WERI-Rb-1 (cell line): ENCODE data around the gene HYAL1.

Experiments used
- DNase-seq: peaks from one replicate; pipeline ENCODE4 v3.0.0-alpha.2; 2020
- H3K27ac ChIP-seq: fragments of 250-450 bp; sonication (Bioruptor Pico); 2 replicates; pipeline ENCODE4 v1.5.1; 2020; ENCODE audit warnings: mild to moderate bottlenecking, moderate library complexity
- H3K27me3 ChIP-seq: fragments of 250-450 bp; sonication (Bioruptor Pico); 2 replicates; pipeline ENCODE4 v1.5.1; 2021; ENCODE audit warnings: mild to moderate bottlenecking, low read depth, moderate library complexity; ENCODE audit not compliant: insufficient read depth, severe bottlenecking
- H3K36me3 ChIP-seq: fragments of 250-450 bp; sonication (Bioruptor Pico); 2 replicates; pipeline ENCODE4 v1.5.1; 2020; ENCODE audit warnings: mild to moderate bottlenecking, moderate library complexity
- H3K4me3 ChIP-seq: 2 replicates; pipeline ENCODE4 v1.5.1; 2011; ENCODE audit warnings: low read depth, mild to moderate bottlenecking, control low read depth, low read length
- H3K9me3 ChIP-seq: fragments of 250-450 bp; sonication (Bioruptor Pico); 2 replicates; pipeline ENCODE4 v1.5.1; 2021; ENCODE audit warnings: mild to moderate bottlenecking, moderate library complexity; ENCODE audit not compliant: severe bottlenecking
- TF ChIP-seq, protein P1 (sequence below): IDR thresholded peaks from 2 replicates; pipeline ENCODE4 v1.5.1; 2011; ENCODE audit warnings: low read depth, mild to moderate bottlenecking, control low read depth, inconsistent platforms, low read length

HYAL1 gene

DNA sequence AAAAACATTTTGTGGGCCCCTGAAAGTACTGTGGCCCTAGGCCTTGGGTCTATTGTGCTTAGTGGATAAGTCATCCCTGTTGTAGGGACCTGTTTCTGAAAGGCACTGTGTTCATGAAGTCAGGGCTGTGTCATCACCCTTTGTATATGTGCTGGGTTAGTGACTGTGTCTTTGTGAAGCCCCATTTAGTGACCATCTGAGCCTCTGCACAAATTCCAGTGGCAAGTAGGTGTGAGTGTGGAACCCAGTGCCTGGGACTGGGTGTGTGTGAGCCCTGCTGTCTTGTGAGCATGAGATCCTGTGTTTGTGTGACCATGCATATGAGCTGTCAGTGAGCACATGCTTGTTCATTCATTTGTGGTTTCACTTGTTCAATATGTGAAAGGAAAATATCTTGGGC is 1.2 kb upstream of the HYAL1 start:
- peaks cover 16% of the 10 kb centered on the region for H3K9me3 ChIP-seq
- TF ChIP-seq, protein P1, sequence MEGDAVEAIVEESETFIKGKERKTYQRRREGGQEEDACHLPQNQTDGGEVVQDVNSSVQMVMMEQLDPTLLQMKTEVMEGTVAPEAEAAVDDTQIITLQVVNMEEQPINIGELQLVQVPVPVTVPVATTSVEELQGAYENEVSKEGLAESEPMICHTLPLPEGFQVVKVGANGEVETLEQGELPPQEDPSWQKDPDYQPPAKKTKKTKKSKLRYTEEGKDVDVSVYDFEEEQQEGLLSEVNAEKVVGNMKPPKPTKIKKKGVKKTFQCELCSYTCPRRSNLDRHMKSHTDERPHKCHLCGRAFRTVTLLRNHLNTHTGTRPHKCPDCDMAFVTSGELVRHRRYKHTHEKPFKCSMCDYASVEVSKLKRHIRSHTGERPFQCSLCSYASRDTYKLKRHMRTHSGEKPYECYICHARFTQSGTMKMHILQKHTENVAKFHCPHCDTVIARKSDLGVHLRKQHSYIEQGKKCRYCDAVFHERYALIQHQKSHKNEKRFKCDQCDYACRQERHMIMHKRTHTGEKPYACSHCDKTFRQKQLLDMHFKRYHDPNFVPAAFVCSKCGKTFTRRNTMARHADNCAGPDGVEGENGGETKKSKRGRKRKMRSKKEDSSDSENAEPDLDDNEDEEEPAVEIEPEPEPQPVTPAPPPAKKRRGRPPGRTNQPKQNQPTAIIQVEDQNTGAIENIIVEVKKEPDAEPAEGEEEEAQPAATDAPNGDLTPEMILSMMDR: no peak
- H3K27ac ChIP-seq: no peak overlapping the region
- peaks cover 3% of the 10 kb centered on the region for H3K36me3 ChIP-seq
- H3K27me3 ChIP-seq: no peaks in the 10 kb centered on the region
- H3K4me3 ChIP-seq: no peak overlapping the region
- DNase-seq: no peak

DNA sequence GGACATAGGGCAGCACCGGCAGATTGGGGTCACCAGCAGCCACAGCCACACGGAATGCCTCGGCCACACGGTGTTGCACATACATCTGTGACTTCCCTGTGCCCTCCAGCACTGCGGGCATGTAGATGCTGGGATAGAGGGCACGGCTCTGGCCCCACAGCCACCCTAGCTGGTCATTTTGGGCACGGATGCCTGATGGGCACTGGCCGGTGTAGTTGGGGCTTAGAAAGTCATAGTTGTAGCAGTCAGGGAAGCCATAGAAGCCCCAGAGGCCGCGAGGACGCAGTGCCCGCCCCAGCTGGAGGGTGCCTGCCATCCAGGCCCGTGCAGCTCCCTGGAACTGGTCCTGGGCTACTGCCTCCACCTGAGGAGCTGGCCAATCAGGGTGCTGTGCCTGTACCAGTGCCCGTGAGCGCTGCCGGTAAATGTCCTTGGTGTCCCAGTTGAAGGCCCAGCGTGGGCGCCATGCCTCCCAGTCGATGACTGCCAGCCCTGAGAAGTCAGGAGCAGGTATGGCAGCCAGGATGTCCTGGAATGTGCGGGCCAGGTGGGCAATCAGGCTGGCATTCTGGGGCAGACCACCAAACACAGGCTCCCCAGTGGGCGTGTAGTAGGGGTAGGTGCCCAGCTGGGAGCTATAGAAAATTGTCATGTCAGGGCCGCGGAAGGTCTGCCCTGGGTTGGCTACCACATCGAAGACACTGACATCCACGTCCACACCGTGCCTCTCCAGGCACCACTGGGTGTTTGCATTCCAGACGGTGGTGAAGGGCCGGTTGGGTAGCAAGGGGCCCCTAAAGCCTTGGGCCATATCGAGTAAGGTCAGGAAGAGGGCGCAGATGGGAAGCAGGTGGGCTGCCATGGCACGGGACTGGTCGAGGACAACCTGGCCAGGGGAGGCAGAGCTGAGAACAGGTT is 1.0 kb downstream of the HYAL1 start:
- H3K9me3 ChIP-seq: peaks cover 3% of the 10 kb centered on the region
- H3K4me3 ChIP-seq: 0 out of 2 replicates have a peak overlapping the region, but pooled peaks have one; percentile 35
- TF ChIP-seq, protein P1: no peak
- no peaks in the 10 kb centered on the region for H3K27me3 ChIP-seq
- no peak for DNase-seq
- H3K27ac ChIP-seq: peak overlapping the region; percentile 80
- no peaks in the 10 kb centered on the region for H3K36me3 ChIP-seq

DNA sequence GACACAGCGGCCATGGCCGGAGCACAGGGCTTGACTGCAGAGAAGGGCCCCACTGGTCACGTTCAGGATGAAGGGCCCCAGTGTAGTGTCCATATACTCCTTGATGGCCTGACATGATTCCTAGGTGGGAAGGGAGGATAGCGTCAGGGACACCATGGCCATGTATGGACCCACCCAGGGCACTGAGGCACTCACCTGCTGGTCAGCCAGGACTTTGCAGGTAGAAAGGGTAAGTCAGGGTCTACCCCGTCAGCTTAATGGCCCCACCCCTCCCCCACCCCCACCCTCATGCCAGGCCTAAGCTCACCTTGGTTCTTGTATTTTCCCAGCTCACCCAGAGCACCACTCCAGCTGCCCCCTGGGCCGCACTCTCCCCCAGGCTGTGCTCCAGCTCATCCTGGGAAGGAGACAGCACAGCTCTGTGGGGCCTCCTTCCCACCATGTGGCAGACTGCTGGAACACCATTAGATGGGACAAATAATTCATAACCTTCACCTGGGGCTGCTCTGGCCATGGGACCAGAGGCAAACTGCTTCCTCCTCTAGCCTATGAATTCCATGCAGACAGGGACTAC is 2.6 kb downstream of the HYAL1 start:
- H3K4me3 ChIP-seq: no peak overlapping the region
- no peaks in the 10 kb centered on the region for H3K36me3 ChIP-seq
- no peak overlapping the region for H3K27ac ChIP-seq
- TF ChIP-seq, protein P1: no peak
- H3K9me3 ChIP-seq: no peaks in the 10 kb centered on the region
- no peaks in the 10 kb centered on the region for H3K27me3 ChIP-seq
- DNase-seq: no peak

DNA sequence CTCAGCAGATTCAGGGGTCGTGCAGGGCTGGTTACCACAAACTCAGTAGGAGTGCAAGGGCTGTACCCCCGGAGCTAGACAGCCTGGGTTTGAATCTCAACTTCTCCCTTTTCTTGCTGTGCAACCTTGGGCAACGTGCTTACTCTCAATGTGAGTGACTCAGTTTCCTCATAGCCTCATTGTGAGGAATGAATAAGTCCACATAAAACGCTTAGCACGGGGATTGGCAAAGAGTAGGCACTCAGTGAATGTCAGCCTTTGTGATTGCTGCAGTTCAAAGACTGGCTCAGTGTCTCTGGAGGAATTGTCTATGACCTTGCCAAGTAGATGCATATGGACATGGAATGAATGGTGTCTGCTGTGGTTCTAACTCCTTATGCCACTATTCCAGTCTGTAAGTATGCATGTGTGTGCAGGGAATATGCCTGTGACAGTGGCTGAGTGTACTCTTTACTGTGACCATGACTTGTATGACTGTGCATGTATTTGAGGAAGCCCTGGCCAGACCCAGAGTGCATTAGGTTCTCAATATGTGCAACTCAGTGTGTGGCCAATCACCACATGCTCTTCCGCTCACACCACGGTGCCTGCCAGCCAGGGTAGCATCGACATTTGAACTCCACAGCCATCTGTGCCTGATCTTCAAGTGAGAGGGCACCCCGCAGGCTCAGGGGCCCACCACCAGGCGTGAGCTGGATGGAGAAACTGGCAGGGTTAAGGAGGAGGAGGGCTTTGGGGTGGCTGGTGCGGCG is 3.3 kb downstream of the HYAL1 start:
- TF ChIP-seq, protein P1: no peak
- no peaks in the 10 kb centered on the region for H3K27me3 ChIP-seq
- no peak for DNase-seq

DNA sequence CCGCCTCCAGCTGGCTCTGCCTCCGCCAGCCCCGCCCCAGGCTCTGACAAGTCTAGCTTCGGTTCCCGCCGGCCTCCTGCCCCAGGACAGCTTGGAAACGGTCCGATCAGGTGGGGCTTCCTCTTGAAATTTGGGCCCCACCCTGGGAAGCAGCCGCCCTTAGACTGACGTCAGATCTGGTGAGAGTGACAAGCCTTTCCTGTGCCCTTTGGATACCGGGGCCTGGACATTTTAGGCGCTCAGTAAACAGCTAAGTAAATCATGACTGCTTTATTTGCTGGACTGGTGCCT is 3.8 kb downstream of the HYAL1 start:
- TF ChIP-seq, protein P1: no peak
- peak overlapping the region; percentile 86 for H3K4me3 ChIP-seq
- H3K27ac ChIP-seq: peak overlapping the region; percentile 73

More for the DNA sequence above, 3.3 kb downstream of the HYAL1 start:
- Histone ChIP-seq H3K27ac (peak overlapping the region; percentile 73), H3K36me3 (no peaks in the 10 kb centered on the region), H3K9me3 (no peaks in the 10 kb centered on the region), H3K4me3 (peak overlapping the region; percentile 86)

More for the DNA sequence above, 3.8 kb downstream of the HYAL1 start:
- DNase-seq: no peak
- H3K27me3 ChIP-seq: no peaks in the 10 kb centered on the region
- H3K36me3 ChIP-seq: no peaks in the 10 kb centered on the region
- no peaks in the 10 kb centered on the region for H3K9me3 ChIP-seq
